ENCODE measurements around the gene CDH23.

DNA sequence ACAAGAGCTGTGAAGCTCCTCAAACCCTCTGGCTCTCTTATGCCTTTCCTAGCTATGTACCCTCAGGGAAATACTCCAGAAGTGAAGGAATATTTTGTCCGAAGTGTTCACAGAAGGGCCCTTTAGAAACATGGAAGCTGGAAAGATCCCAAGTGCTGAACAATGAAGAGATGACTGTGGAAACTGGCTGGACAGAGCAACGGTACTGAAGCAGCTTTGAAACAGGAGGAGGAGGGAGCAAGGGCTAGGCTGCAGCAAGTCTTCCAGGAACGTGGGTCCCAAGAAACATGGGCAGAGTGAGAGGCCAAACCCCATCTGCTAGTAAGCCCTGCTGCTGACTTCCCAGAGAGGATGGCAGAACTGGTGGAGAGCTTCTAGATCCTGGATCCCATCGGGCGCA lies 457.3 kb downstream of the CDH23 start:
- TF ChIP-seq CBFB (CRISPR knock-in tag; IDR thresholded peaks at IDR 0.05; ENCODE audit: low read depth) (no peak), NR1H2 (CRISPR knock-in tag; IDR thresholded peaks at IDR 0.05) (no peak), TCF7 (CRISPR knock-in tag; IDR thresholded peaks at IDR 0.05; ENCODE audit: low read depth) (no peak), JUN (CRISPR knock-in tag; IDR thresholded peaks at IDR 0.05) (no peak), RELA (CRISPR knock-in tag; IDR thresholded peaks at IDR 0.05; ENCODE audit: borderline replicate concordance) (no peak), TEAD4 (CRISPR knock-in tag; IDR thresholded peaks at IDR 0.05) (no peak), NFE2L1 (CRISPR knock-in tag; IDR thresholded peaks at IDR 0.05) (no peak), ATF1 (CRISPR knock-in tag; IDR thresholded peaks at IDR 0.05) (no peak)
- TF ChIP-seq, protein P1, sequence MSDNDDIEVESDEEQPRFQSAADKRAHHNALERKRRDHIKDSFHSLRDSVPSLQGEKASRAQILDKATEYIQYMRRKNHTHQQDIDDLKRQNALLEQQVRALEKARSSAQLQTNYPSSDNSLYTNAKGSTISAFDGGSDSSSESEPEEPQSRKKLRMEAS (CRISPR knock-in tag; IDR thresholded peaks at IDR 0.05) = no peak
- TF ChIP-seq, protein P2, sequence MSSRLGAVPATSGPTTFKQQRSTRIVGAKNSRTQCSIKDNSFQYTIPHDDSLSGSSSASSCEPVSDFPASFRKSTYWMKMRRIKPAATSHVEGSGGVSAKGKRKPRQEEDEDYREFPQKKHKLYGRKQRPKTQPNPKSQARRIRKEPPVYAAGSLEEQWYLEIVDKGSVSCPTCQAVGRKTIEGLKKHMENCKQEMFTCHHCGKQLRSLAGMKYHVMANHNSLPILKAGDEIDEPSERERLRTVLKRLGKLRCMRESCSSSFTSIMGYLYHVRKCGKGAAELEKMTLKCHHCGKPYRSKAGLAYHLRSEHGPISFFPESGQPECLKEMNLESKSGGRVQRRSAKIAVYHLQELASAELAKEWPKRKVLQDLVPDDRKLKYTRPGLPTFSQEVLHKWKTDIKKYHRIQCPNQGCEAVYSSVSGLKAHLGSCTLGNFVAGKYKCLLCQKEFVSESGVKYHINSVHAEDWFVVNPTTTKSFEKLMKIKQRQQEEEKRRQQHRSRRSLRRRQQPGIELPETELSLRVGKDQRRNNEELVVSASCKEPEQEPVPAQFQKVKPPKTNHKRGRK (CRISPR knock-in tag; IDR thresholded peaks at IDR 0.05; ENCODE audit: borderline replicate concordance) = no peak
- TF ChIP-seq, protein P3, sequence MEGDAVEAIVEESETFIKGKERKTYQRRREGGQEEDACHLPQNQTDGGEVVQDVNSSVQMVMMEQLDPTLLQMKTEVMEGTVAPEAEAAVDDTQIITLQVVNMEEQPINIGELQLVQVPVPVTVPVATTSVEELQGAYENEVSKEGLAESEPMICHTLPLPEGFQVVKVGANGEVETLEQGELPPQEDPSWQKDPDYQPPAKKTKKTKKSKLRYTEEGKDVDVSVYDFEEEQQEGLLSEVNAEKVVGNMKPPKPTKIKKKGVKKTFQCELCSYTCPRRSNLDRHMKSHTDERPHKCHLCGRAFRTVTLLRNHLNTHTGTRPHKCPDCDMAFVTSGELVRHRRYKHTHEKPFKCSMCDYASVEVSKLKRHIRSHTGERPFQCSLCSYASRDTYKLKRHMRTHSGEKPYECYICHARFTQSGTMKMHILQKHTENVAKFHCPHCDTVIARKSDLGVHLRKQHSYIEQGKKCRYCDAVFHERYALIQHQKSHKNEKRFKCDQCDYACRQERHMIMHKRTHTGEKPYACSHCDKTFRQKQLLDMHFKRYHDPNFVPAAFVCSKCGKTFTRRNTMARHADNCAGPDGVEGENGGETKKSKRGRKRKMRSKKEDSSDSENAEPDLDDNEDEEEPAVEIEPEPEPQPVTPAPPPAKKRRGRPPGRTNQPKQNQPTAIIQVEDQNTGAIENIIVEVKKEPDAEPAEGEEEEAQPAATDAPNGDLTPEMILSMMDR (IDR thresholded peaks at IDR 0.05) = no peak
- TF ChIP-seq, protein P4, sequence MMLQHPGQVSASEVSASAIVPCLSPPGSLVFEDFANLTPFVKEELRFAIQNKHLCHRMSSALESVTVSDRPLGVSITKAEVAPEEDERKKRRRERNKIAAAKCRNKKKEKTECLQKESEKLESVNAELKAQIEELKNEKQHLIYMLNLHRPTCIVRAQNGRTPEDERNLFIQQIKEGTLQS (CRISPR knock-in tag; conservative IDR thresholded peaks at IDR 0.05) = no peak
- TF ChIP-seq, protein P5, sequence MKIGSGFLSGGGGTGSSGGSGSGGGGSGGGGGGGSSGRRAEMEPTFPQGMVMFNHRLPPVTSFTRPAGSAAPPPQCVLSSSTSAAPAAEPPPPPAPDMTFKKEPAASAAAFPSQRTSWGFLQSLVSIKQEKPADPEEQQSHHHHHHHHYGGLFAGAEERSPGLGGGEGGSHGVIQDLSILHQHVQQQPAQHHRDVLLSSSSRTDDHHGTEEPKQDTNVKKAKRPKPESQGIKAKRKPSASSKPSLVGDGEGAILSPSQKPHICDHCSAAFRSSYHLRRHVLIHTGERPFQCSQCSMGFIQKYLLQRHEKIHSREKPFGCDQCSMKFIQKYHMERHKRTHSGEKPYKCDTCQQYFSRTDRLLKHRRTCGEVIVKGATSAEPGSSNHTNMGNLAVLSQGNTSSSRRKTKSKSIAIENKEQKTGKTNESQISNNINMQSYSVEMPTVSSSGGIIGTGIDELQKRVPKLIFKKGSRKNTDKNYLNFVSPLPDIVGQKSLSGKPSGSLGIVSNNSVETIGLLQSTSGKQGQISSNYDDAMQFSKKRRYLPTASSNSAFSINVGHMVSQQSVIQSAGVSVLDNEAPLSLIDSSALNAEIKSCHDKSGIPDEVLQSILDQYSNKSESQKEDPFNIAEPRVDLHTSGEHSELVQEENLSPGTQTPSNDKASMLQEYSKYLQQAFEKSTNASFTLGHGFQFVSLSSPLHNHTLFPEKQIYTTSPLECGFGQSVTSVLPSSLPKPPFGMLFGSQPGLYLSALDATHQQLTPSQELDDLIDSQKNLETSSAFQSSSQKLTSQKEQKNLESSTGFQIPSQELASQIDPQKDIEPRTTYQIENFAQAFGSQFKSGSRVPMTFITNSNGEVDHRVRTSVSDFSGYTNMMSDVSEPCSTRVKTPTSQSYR (CRISPR knock-in tag; IDR thresholded peaks at IDR 0.05) = no peak
- TF ChIP-seq, protein P6, sequence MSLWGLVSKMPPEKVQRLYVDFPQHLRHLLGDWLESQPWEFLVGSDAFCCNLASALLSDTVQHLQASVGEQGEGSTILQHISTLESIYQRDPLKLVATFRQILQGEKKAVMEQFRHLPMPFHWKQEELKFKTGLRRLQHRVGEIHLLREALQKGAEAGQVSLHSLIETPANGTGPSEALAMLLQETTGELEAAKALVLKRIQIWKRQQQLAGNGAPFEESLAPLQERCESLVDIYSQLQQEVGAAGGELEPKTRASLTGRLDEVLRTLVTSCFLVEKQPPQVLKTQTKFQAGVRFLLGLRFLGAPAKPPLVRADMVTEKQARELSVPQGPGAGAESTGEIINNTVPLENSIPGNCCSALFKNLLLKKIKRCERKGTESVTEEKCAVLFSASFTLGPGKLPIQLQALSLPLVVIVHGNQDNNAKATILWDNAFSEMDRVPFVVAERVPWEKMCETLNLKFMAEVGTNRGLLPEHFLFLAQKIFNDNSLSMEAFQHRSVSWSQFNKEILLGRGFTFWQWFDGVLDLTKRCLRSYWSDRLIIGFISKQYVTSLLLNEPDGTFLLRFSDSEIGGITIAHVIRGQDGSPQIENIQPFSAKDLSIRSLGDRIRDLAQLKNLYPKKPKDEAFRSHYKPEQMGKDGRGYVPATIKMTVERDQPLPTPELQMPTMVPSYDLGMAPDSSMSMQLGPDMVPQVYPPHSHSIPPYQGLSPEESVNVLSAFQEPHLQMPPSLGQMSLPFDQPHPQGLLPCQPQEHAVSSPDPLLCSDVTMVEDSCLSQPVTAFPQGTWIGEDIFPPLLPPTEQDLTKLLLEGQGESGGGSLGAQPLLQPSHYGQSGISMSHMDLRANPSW (CRISPR knock-in tag; conservative IDR thresholded peaks at IDR 0.05; ENCODE audit: low read depth) = no peak

Measured in WTC11 (cell line).